ENCODE measurements around the gene CDH7. TPM values are rescaled to one million over a fixed set of nuclear protein-coding genes. Genes with fewer than 3 reads are reported as not detected.

The CDH7 gene
- not detected in 2 replicates for total RNA-seq

- Mint-ChIP-seq H3K27me3 (ENCODE audit: insufficient read depth) (peaks cover 14% of the 10 kb centered on the region), H3K27ac (no peak within 1 kb of the TSS), H3K36me3 (ENCODE audit: low read depth) (no peaks in the 10 kb centered on the region), H3K9me3 (no peaks in the 10 kb centered on the region), H3K4me3 (no peak within 1 kb of the TSS), H3K4me1 (ENCODE audit: low read depth) (no peaks in the 10 kb centered on the region)
- no peak for DNase-seq (ENCODE audit: low spot score)
- intact Hi-C loops (cut with micrococcal nuclease), result no loop called here
Measured at GRCh38 chr18:65750389-65751154, at the start of gene CDH7. Gene CDH7 (plus strand): TSS chr18:65751012. CDS start chr18:65762843, 11,831 bp downstream.

- Mint-ChIP-seq H3K36me3 (ENCODE audit: low read depth) (no peaks in the 10 kb centered on the region), H3K9me3 (no peaks in the 10 kb centered on the region), H3K4me3 (no peak overlapping the region), H3K27ac (no peak overlapping the region), H3K4me1 (ENCODE audit: low read depth) (no peaks in the 10 kb centered on the region), H3K27me3 (ENCODE audit: insufficient read depth) (no peaks in the 10 kb centered on the region)
- intact Hi-C loops (cut with micrococcal nuclease), result no loop called here
- DNase-seq (ENCODE audit: low spot score), result no peak
Measured at GRCh38 chr18:65704046-65704445, 46.8 kb upstream of the CDH7 start.

GRCh38 chr18:65706646-65707045, 44.2 kb upstream of the CDH7 start:
- no peak overlapping the region for H3K27ac Mint-ChIP-seq

GRCh38 chr18:65711493-65711892, 39.3 kb upstream of the CDH7 start:
- no peaks in the 10 kb centered on the region for H3K36me3 Mint-ChIP-seq (ENCODE audit: low read depth)
- no peaks in the 10 kb centered on the region for H3K4me1 Mint-ChIP-seq (ENCODE audit: low read depth)
- no peak overlapping the region for H3K27ac Mint-ChIP-seq
- no peak overlapping the region for H3K4me3 Mint-ChIP-seq
- H3K27me3 Mint-ChIP-seq (ENCODE audit: insufficient read depth), result no peaks in the 10 kb centered on the region
- DNase-seq (ENCODE audit: low spot score), result no peak
- no peaks in the 10 kb centered on the region for H3K9me3 Mint-ChIP-seq
- intact Hi-C loops (cut with micrococcal nuclease), result no loop called here

More at GRCh38 chr18:65706646-65707045, 44.2 kb upstream of the CDH7 start:
- no peak overlapping the region for H3K4me3 Mint-ChIP-seq
- DNase-seq (ENCODE audit: low spot score), result no peak
- H3K36me3 Mint-ChIP-seq (ENCODE audit: low read depth), result no peaks in the 10 kb centered on the region
- intact Hi-C loops (cut with micrococcal nuclease), result no loop called here
- H3K27me3 Mint-ChIP-seq (ENCODE audit: insufficient read depth), result no peaks in the 10 kb centered on the region
- H3K9me3 Mint-ChIP-seq, result no peaks in the 10 kb centered on the region
- H3K4me1 Mint-ChIP-seq (ENCODE audit: low read depth), result no peaks in the 10 kb centered on the region

- DNase-seq (ENCODE audit: low spot score), result no peak
- H3K27ac Mint-ChIP-seq, result no peak overlapping the region
- H3K27me3 Mint-ChIP-seq (ENCODE audit: insufficient read depth), result no peaks in the 10 kb centered on the region
- H3K9me3 Mint-ChIP-seq, result peaks cover 9% of the 10 kb centered on the region
- intact Hi-C loops (cut with micrococcal nuclease), result no loop called here
- no peak overlapping the region for H3K4me3 Mint-ChIP-seq
- H3K4me1 Mint-ChIP-seq (ENCODE audit: low read depth), result no peaks in the 10 kb centered on the region
- no peaks in the 10 kb centered on the region for H3K36me3 Mint-ChIP-seq (ENCODE audit: low read depth)
Measured at GRCh38 chr18:65721619-65722018, 29.2 kb upstream of the CDH7 start.

- H3K27me3 Mint-ChIP-seq (ENCODE audit: insufficient read depth), result no peaks in the 10 kb centered on the region
- intact Hi-C loops (cut with micrococcal nuclease), result no loop called here
- H3K4me3 Mint-ChIP-seq, result no peak overlapping the region
- DNase-seq (ENCODE audit: low spot score), result no peak
- no peaks in the 10 kb centered on the region for H3K9me3 Mint-ChIP-seq
- H3K36me3 Mint-ChIP-seq (ENCODE audit: low read depth), result no peaks in the 10 kb centered on the region
- H3K27ac Mint-ChIP-seq, result no peak overlapping the region
- no peaks in the 10 kb centered on the region for H3K4me1 Mint-ChIP-seq (ENCODE audit: low read depth)
Measured at GRCh38 chr18:65725251-65726050, 25.4 kb upstream of the CDH7 start.

GRCh38 chr18:65735155-65735554, 15.7 kb upstream of the CDH7 start:
- no peak for DNase-seq (ENCODE audit: low spot score)
- H3K27me3 Mint-ChIP-seq (ENCODE audit: insufficient read depth), result no peaks in the 10 kb centered on the region
- H3K9me3 Mint-ChIP-seq, result peaks cover 9% of the 10 kb centered on the region
- H3K4me1 Mint-ChIP-seq (ENCODE audit: low read depth), result no peaks in the 10 kb centered on the region
- no peaks in the 10 kb centered on the region for H3K36me3 Mint-ChIP-seq (ENCODE audit: low read depth)
- H3K27ac Mint-ChIP-seq, result no peak overlapping the region
- H3K4me3 Mint-ChIP-seq, result no peak overlapping the region
- intact Hi-C loops (cut with micrococcal nuclease), result no loop called here

GRCh38 chr18:65737471-65737955, 13.3 kb upstream of the CDH7 start:
- Mint-ChIP-seq H3K27me3 (ENCODE audit: insufficient read depth) (no peaks in the 10 kb centered on the region), H3K27ac (no peak overlapping the region), H3K4me1 (ENCODE audit: low read depth) (no peaks in the 10 kb centered on the region), H3K9me3 (peaks cover 3% of the 10 kb centered on the region), H3K36me3 (ENCODE audit: low read depth) (no peaks in the 10 kb centered on the region), H3K4me3 (no peak overlapping the region)
- no peak for DNase-seq (ENCODE audit: low spot score)
- intact Hi-C loops (cut with micrococcal nuclease), result no loop called here

GRCh38 chr18:65746936-65747335, 3.9 kb upstream of the CDH7 start:
- Mint-ChIP-seq H3K4me3 (no peak overlapping the region), H3K4me1 (ENCODE audit: low read depth) (no peaks in the 10 kb centered on the region), H3K27ac (no peak overlapping the region), H3K27me3 (ENCODE audit: insufficient read depth) (peaks cover 12% of the 10 kb centered on the region), H3K36me3 (ENCODE audit: low read depth) (no peaks in the 10 kb centered on the region), H3K9me3 (no peaks in the 10 kb centered on the region)
- intact Hi-C loops (cut with micrococcal nuclease), result no loop called here
- no peak for DNase-seq (ENCODE audit: low spot score)

- Mint-ChIP-seq H3K4me1 (ENCODE audit: low read depth) (no peaks in the 10 kb centered on the region), H3K27me3 (ENCODE audit: insufficient read depth) (peaks cover 14% of the 10 kb centered on the region), H3K9me3 (no peaks in the 10 kb centered on the region), H3K36me3 (ENCODE audit: low read depth) (no peaks in the 10 kb centered on the region), H3K27ac (no peak overlapping the region), H3K4me3 (no peak overlapping the region)
- no peak for DNase-seq (ENCODE audit: low spot score)
- intact Hi-C loops (cut with micrococcal nuclease), result no loop called here
Measured at GRCh38 chr18:65748321-65748720, 2.5 kb upstream of the CDH7 start.

- no peak for DNase-seq (ENCODE audit: low spot score)
- H3K4me1 Mint-ChIP-seq (ENCODE audit: low read depth), result no peaks in the 10 kb centered on the region
- H3K4me3 Mint-ChIP-seq, result no peak overlapping the region
- H3K27ac Mint-ChIP-seq, result no peak overlapping the region
- intact Hi-C loops (cut with micrococcal nuclease), result no loop called here
- H3K27me3 Mint-ChIP-seq (ENCODE audit: insufficient read depth), result peaks cover 14% of the 10 kb centered on the region
- H3K36me3 Mint-ChIP-seq (ENCODE audit: low read depth), result no peaks in the 10 kb centered on the region
- H3K9me3 Mint-ChIP-seq, result no peaks in the 10 kb centered on the region
Measured at GRCh38 chr18:65749841-65750240, 971 bp upstream of the CDH7 start.

GRCh38 chr18:65751155-65752085, 608 bp downstream of the CDH7 start:
- Mint-ChIP-seq H3K27me3 (ENCODE audit: insufficient read depth) (peaks cover 14% of the 10 kb centered on the region), H3K4me3 (no peak overlapping the region), H3K36me3 (ENCODE audit: low read depth) (no peaks in the 10 kb centered on the region), H3K9me3 (no peaks in the 10 kb centered on the region), H3K4me1 (ENCODE audit: low read depth) (no peaks in the 10 kb centered on the region), H3K27ac (no peak overlapping the region)
- no peak for DNase-seq (ENCODE audit: low spot score)
- intact Hi-C loops (cut with micrococcal nuclease), result no loop called here

Data from activated T-helper 1 cell treated with anti-CD3 and anti-CD28 coated beads, Interleukin-12 subunit alpha, Interleukin-12 subunit beta, Interleukin-2, Interleukin-4 antibody, amounts not matched to agents 30 ng/mL and 10 ng/mL and 1 ng/mL, durations not matched to agents 14 hours and 24 hours and 36 hours (primary cell).